Measurements from ENCODE around the gene JADE2. TPM values are rescaled to one million over a fixed set of nuclear protein-coding genes. Genes with fewer than 3 reads are reported as not detected.
"Not testable (repeated sequence)": the region's sequence is repeated elsewhere in the genome, so short reads cannot be mapped to it uniquely, and the experiment has no call there.

JADE2 gene
- polyA plus RNA-seq, 3 donors: 11.1 to 14.3 (median 13.8) TPM

DNA sequence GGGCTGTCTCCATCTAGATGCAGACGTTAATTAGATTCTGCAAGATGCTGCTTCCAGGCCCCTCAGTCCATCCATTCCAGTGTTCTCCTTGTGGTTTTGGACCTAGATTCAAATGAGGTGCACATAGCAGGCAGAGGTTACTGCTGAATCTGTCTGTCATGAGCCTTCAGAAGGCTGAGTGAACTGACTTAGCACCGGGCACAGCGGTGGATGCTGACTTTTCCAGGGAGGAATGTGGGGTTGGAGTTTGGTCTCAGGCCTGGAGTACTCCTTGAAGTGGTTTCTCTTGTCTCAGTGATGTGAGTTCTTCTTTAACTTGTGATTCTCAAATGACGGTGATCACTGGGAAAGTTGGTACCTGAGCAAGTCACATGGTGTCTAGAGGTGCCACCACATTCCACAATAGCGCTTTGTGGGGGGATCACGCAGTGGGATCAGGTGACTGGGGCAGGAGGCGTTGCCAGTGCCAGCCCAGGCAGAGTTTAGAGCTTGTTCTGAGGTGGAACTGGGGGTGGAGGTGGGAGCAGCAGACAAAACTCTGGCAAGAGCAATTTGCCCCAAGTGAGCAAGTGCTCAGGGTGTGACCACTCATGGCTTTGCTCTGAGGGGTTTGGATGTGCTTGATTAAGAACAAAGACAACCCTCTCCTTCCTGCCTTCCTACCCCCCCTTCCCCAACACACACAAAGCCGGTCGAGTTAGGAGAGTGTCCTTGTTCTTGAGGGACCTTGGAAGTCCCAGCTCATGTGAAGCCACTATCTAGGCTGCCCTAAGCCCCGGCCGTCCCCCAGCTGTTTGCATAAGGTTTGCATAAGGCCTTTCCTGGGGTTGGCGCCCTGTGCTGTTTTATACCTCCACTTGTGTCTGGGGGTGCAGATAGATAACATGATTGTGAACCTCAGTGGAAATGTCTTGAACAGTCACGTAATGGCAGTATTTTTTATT, 25.1 kb downstream of the JADE2 start:
- DNase-seq: no peak

DNA sequence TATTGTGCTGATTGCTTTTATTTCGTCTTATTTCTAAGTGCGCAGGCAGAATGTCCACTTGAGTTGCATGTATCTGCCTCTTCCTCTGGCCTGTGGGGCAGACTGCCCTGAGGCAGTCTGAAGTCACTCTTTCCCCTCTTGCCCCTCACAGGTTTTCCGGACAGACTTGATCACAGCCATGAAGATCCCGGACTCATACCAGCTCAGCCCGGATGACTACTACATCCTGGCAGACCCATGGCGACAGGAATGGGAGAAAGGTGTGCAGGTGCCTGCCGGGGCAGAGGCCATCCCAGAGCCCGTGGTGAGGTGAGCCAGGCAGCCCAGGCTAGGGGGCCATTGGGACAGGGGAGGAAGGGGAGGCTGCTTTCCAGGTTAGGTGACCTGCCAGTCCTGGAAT, 26.4 kb downstream of the JADE2 start:
- DNase-seq: no peak

DNA sequence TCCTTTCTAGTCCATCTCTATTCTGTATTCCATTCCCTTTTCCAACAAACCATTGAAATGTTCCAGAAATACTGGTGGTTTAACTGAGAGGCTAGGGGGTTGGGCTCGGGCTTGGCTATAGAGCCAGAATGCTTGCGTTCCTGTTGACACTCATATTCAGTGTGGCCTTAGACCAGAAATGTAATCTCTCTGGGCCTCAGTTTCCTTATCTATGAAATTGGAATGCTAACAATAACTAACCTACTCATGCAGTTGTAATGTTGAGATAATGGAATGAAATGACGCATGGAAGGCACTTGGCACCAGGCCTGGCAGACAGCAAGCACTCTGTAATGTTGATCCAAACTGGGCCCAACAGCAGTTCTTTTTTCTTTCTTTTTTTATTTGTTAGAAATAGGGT, 26.8 kb downstream of the JADE2 start:
- no peak for DNase-seq

DNA sequence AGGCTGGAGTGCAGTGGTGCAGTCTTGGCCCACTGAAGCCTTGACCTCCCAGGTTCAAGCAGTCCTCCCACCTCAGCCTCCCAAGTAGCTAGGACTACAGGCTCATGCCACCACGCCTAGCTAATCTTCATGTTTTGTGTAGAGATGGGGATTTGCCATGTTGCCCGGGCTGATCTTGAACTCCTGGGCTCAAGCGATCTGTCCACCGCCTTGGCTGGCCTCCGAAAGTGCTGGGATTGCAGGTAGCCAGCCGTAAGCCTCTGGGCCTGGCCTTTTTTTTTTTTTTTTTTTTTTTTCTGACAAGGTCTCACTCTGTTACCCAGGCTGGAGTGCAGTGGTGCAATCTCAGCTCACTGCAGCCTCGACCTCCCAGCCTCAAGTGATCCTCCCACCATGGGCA, 27.2 kb downstream of the JADE2 start:
- DNase-seq: not testable (repeated sequence)

DNA sequence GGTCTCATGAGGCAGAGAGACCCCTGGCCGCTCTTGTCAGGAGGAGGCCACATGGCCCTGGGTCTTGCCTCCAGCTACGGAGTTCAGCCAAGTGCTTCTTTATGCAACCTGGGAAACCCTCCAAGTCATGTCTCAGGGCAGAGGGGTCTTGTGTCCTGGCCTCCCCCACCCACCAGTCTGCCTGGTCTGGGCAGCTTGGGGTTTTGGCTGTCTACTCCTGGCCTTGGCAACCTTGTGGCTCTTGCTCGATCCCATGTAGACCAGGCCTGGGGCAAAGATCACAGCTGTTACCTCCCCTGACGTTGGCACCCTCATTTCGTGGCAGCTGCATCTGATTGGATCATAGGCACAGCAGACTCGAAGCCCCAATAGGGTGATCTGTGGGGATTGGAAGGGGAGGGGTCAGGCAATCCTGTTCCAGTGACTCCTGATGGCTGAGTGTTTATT, 28.4 kb downstream of the JADE2 start:
- DNase-seq: no peak

DNA sequence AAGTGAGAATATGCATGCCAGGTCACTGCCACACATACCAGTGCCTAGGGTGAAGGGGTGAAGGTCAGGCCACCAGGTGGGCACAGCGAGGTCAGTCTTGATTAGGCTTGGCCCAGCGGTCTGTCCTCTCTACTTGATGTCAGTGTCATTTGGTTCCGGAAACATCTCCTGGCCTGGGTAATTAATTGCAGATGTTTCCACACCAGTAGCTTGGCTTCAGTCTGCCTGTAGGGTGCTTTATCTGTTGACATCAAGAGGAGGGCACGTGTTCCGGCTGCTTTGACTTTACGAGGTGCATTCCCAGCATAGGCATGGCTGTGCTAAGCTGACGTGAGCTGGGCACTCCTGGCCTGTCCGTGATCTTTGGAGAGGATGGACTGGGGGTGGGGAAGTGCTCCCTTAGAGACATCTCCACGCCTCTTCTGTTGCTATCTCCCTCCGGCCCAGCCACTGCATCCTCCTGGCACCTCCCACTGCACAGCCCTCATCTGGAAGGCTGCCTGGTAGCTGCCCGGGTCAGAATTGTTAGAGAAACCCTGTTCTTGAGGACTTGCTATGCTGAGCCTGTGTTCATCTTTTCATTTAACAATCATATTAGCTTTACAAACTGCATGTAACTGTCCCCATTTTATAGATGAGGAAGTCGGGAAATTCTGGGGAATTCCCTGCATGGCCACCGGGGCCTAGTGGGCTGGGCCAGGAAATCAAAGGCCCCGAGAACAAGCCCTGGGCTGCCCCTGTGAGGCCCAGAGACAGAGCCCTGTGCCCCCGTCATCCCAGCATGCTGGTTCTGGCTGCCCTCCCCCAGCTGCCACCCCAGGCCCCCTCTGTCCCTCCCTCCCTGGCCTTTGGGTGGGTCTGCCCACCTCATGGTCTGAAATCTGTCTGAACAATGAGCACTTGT, 29.1 kb downstream of the JADE2 start:
- DNase-seq: no peak

DNA sequence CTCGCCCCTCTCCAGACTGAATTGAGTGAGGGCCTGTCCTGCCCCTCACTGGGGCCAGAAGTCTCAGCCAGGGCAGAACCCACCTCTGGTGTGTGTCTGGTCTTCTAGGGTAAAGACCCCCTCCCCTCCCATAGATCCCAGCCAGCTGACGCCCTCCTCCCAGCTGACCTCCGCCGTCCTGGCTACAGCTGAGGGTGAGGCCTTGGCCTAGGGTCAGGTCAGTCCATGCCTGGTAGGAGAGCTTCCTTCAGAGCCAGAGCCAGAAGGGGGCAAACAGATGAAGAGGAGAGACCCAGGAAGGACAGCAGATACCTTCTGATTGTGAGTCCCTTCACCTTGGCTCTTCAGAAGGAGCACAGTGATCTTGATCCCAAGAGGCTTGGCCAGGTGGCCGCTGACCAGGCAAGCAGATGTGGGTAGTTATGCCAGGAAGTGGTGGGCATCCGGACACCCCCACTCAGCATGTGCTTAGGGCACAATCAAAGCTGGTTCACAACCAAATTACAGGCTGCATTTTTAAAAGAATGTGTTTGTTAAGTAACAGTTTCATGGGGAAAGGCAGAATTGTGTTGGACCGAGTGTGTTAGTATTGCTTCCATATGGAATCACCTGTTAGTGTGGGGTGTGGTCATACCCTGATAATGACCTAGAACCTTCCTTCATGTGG, 29.9 kb downstream of the JADE2 start:
- DNase-seq: no peak

DNA sequence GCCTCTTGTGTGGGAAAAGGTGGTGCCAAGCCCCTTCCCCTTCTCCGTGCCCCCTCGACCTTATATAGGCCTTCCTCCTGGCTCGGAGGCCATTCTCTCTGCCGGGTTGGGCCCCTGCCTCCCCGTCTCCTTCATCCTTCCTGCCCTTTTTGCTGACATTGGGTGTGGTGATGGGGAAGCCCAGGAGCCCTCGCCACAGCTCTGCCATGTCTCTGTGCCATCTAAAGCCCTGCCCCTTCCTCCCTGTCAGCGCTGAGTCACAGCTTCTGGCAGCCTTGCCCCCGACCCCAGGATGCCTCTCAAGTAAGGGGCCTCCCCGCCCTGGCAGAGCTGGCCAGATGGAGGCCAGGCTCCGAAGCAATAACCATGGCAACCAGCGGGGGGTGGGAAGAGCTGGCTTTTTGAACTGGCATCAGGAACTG, 30.4 kb downstream of the JADE2 start:
- DNase-seq: no peak

DNA sequence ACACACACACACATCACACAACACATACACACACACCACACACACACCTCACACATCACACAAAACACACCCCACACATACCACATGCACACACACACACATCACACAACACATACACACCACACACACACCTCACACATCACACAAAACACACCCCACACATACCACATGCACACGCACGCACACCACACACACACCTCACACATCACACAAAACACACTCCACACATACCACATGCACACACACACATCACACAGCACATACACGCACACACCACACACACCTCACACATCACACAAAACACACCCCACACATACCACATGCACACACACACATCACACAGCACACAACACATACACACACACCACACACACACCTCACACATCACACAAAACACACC, 31.1 kb downstream of the JADE2 start:
- not testable (repeated sequence) for DNase-seq

DNA sequence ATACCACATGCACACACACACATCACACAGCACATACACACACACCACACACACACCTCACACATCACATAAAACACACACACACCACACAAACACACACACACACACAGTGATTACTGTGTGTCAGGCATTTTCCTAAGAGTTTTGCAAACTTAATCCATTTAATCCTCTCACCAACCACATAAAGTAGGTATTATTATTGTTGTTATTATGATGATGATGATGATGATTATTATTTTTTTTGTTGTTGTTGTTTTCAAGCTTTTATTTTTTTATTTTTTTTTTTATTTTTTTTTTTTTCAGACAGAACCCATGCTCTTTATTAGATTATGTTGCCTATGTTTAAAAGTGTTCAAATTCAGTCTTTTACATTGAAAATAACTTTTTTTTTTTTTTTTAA, 31.5 kb downstream of the JADE2 start:
- DNase-seq: no peak

DNA sequence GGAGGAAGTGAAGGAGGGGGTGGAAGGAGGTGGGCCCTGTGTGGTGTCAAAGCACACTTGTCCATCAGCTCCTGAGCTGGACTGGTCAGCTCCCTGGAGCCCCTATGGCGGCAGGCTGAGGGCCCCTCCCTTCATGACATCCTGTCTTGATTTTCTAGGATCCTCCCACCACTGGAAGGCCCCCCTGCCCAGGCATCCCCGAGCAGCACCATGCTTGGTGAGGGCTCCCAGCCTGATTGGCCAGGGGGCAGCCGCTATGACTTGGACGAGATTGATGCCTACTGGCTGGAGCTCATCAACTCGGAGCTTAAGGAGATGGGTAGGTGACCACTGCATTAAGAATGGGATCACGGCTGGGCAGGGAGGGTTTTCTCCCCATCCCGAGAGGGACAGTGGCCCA, 34.2 kb downstream of the JADE2 start:
- DNase-seq: no peak

DNA sequence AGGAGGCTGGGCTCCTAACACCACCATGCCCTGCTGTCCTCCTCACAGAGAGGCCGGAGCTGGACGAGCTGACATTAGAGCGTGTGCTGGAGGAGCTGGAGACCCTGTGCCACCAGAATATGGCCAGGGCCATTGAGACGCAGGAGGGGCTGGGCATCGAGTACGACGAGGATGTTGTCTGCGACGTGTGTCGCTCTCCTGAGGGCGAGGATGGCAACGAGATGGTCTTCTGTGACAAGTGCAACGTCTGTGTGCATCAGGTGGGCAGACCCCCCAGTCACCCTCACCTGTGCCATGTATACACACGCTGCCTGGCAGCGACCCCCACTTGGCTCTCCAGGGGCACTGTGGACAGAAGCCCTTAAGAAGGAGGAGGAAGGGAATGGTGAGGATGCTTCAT, 35.2 kb downstream of the JADE2 start:
- no peak for DNase-seq

DNA sequence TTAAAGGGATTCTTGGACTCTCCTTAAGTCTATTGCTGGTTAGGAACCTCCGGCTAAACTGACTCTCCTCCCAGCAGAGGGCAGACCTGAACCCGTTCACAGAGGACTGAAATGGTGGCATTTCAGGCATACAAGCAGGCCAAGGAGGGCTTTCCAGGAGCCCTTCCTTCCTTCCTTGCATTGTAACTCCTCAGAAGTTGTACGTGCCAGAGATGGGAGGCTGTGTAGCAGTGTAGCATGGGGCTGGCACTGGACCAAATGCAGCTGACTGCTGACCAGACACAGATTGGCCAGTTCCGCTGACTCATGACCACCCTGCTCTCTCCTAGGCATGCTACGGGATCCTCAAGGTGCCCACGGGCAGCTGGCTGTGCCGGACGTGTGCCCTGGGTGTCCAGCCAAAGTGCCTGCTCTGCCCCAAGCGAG, 36.4 kb downstream of the JADE2 start:
- no peak for DNase-seq

DNA sequence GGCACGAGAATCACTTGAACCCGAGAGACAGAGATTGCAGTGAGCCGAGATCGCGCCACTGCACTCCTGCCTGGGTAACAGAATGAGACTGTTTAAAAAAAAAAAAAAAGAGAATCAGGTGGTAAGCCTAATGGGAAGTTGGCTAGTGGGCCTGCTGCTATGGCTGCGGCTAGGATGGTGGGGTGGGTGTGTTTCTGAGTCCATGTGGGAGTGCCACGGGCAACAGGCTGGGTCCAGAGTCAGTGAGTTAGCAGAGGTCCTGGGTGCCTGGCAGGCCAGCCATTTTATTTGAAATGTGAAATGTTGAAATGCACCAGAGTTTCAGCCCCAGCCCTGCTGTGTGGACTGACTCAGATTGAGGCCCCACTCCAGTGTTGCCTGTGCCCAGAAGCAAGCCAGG, 37.8 kb downstream of the JADE2 start:
- no peak for DNase-seq

DNA sequence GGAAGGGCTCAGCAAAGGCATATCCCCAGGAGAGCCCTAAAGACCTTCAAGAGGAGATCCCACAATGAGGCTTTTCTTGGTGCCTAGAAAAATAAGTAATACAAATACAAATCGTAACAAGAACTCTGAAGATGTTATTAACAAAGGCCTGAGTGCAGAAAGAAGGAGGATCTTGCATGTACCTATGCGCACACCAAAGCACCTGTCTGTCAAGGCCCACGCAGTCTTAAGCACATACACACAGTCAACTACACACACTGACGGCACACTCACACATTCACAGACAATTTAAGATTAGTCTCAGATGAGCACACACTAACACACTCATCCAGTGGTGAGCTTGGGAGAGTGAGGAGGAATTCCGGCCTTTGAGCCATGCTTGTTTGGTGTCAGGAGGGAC, 38.5 kb downstream of the JADE2 start:
- DNase-seq: no peak

DNA sequence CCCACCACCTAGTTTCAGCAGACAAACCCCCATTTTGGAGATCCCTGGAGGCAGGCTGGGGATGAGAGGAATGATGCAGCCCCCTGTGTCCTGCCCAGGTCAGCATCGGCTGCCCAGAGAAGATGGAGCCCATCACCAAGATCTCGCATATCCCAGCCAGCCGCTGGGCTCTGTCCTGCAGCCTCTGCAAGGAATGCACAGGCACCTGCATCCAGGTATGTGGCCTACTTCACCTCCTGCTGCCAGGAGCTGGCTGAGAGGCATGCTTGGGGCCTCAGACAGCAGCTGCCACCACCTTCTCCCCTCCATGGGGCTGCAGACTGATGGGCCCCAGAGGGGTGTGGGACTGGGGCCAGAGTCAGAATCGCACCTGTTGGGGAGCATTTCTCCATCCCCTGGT, 38.9 kb downstream of the JADE2 start:
- no peak for DNase-seq

DNA sequence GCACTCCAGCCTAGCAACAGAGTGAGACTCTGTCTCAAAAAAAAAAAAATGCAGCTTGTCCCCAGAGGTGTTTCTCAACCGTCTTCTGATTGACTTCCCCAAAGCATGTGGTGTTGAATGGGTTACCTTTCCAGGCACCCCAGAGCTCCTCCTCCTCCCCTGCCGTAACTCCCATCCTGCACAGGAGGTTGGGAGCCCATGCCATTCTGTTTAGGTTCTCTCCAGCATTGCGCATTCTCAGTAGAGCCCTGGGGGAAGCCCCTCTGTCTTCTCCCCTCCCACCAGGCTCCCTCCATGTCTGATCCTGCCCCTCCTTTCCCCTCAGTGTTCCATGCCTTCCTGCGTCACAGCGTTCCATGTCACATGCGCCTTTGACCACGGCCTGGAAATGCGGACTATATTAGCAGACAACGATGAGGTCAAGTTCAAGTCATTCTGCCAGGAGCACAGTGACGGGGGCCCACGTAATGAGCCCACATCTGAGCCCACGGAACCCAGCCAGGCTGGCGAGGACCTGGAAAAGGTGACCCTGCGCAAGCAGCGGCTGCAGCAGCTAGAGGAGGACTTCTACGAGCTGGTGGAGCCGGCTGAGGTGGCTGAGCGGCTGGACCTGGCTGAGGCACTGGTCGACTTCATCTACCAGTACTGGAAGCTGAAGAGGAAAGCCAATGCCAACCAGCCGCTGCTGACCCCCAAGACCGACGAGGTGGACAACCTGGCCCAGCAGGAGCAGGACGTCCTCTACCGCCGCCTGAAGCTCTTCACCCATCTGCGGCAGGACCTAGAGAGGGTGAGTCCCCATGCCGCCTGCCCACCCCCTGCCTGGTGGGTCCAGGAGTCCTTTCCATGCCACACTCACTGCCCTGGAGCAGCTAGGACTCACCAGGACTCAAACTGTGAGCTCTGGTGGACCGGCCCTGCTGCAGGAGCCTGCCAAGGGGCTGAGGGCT, 40.6 kb downstream of the JADE2 start:
- DNase-seq: no peak

DNA sequence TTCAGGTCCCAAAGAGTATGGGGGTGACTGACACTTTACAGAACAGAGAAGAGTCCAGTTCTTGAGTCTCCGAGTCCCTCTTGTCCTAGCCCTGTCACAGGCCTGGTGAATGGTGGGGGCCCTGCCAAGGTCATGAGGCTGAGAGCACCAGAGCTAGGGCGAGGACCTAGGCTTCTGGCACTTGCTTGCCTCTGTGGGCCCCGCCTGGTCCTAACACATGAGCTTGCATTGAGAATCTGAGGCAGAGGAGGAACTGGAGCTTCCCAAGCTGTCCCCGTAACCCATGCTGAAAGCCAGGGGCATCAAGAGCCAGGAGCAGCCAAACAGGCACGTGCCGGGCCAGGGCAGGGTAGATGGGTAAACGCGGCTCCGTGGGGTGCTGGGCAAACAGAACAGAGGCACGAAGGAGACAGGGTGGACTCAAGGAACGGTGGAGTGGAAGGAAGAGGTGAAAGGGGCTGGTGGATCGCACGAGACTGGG, 41.3 kb downstream of the JADE2 start:
- DNase-seq: no peak

DNA sequence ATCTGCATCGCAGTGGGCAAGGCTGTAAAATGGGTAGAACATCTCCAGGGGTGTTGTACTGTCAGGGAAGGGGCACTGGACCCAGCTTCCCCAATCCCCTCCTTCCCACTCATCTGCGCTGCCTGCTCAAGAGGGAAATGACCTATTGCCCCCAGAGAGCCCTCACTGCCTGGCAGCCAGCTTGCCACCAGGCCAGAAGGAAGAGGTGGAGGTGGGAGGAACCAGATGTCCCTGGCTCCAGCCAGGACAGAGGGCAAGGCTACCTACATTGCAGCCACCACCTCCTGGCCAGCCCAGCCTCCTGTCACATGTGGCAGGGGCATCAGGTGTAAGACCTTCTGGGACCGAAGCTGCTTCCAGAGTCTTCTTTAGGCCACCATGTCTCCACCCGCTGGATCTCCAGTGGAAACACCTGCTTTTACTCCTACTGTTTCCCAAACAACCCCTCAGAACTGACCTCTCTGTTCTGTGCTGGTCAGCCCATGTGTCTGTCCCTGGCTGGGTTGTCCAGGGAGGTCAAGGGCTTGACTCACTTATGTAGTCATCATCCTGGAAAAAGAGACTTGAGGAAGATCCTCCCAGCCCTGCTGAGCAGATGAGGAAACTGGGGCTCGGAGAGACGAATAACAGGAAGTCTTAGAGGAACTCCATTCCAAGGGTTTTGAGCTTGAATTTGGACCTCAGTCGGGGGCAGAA, 42.3 kb downstream of the JADE2 start:
- DNase-seq: no peak

DNA sequence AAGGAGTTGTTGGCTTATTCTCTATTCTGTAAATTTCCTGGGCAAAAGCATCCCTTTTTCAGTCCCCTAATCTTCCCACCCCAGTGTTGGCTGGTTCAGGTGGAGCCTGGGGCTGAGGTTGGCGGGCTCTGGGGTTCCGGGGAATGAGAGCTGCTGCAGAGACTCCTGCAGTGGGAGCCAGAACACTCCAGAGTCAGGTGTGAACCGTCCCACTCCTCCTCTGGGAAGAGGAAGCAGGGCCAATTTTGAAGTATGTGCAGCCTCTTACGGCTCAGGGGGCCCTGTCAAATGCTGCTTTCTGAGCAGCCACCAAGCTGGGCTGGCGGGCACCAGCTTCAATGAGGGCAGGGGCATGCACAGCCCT, 42.8 kb downstream of the JADE2 start:
- DNase-seq: no peak

Measured in renal pelvis (tissue), 4 donors.